GM12874 (cell line): ENCODE results near the gene SIGLEC11.

Source experiments
- CTCF ChIP-seq: IDR thresholded peaks from 2 replicates; pipeline ENCODE4 v1.5.1; 2011; ENCODE audit warnings: low read depth, mild to moderate bottlenecking, control low read depth, low read length, moderate library complexity; ENCODE audit not compliant: insufficient read depth

SIGLEC11 gene

GRCh38 chr19:49916839-49917733 lies 43.9 kb downstream of the SIGLEC11 start:
- peak; percentile 36 for TF ChIP-seq CTCF

- peak; percentile 36; the same call in 1 of the 2 replicates for TF ChIP-seq CTCF
Observed at GRCh38 chr19:49915271-49915670, 45.7 kb downstream of the SIGLEC11 start.

- no peak for TF ChIP-seq CTCF
Observed at GRCh38 chr19:49913720-49914119, 47.3 kb downstream of the SIGLEC11 start.

- 0 out of 2 replicates have a peak, but pooled peaks have one; percentile 2 for TF ChIP-seq CTCF
Observed at GRCh38 chr19:49912965-49913685, 47.8 kb downstream of the SIGLEC11 start.

GRCh38 chr19:49911381-49912145 lies 49.4 kb downstream of the SIGLEC11 start:
- no peak for TF ChIP-seq CTCF

- TF ChIP-seq CTCF: no peak
Observed at GRCh38 chr19:49910179-49910578, 50.8 kb downstream of the SIGLEC11 start.
